HG03432 (cell line): ENCODE measurements around the gene FGD2.

Source experiments
- ATAC-seq: cut with Tn5 transposase; IDR thresholded peaks from one replicate; pipeline ENCODE4 v1.9.1; 2021; ENCODE audit warnings: mild to moderate bottlenecking, moderate library complexity; ENCODE audit not compliant: unreplicated experiment

The FGD2 gene

GRCh38 chr6:37005061-37005810, at the start of gene FGD2:
Gene FGD2 (plus strand): TSS chr6:37005655. CDS start chr6:37005818, 163 bp downstream.
- peak; percentile 65 for ATAC-seq

- ATAC-seq: no peak
These were observed 49.6 kb upstream of the FGD2 start for GRCh38 chr6:36955671-36956445.

GRCh38 chr6:36956446-36956820, 49.0 kb upstream of the FGD2 start:
- ATAC-seq: no peak

GRCh38 chr6:36957773-36958271, 47.6 kb upstream of the FGD2 start:
- no peak for ATAC-seq

GRCh38 chr6:36958775-36959554, 46.5 kb upstream of the FGD2 start:
- no peak for ATAC-seq

- ATAC-seq: no peak
These were observed 45.8 kb upstream of the FGD2 start for GRCh38 chr6:36959555-36960250.

GRCh38 chr6:36961441-36962435, 43.7 kb upstream of the FGD2 start:
- ATAC-seq: no peak

- peak; percentile 48 for ATAC-seq
These were observed 42.6 kb upstream of the FGD2 start for GRCh38 chr6:36962874-36963273.

GRCh38 chr6:36963451-36964290, 41.8 kb upstream of the FGD2 start:
- ATAC-seq: peak; percentile 63

GRCh38 chr6:36964349-36964748, 41.1 kb upstream of the FGD2 start:
- no peak for ATAC-seq

- no peak for ATAC-seq
These were observed 40.5 kb upstream of the FGD2 start for GRCh38 chr6:36964908-36965307.

- ATAC-seq: no peak
These were observed 38.2 kb upstream of the FGD2 start for GRCh38 chr6:36967301-36967700.

GRCh38 chr6:36967757-36968156, 37.7 kb upstream of the FGD2 start:
- ATAC-seq: no peak

- no peak for ATAC-seq
These were observed 37.0 kb upstream of the FGD2 start for GRCh38 chr6:36968266-36968977.

GRCh38 chr6:36969240-36969691, 36.2 kb upstream of the FGD2 start:
- no peak for ATAC-seq

- no peak for ATAC-seq
These were observed 35.2 kb upstream of the FGD2 start for GRCh38 chr6:36969988-36970891.
